T-helper 1 cell treated with Interleukin-12 subunit alpha and Interleukin-12 subunit beta and Interleukin-4 antibody, amounts not matched to agents 30 μg/mL and 1 μg/mL, for 36 hours (primary cell): Measurements from ENCODE around the gene PRXL2A.

Experiments used
- H3K27ac Mint-ChIP-seq: one replicate; pipeline ENCODE4 v1.8.0; 2021; ENCODE audit warnings: mild to moderate bottlenecking, mixed read lengths
- H3K27me3 Mint-ChIP-seq: one replicate; pipeline ENCODE4 v1.8.0; 2021; ENCODE audit warnings: low read depth, mixed read lengths
- H3K36me3 Mint-ChIP-seq: one replicate; pipeline ENCODE4 v1.8.0; 2021; ENCODE audit warnings: low read depth, mixed read lengths
- H3K4me1 Mint-ChIP-seq: one replicate; pipeline ENCODE4 v1.8.0; 2021; ENCODE audit warnings: low read depth, mixed read lengths
- H3K4me3 Mint-ChIP-seq: one replicate; pipeline ENCODE4 v1.8.0; 2021; ENCODE audit warnings: mild to moderate bottlenecking, moderate library complexity, mixed read lengths
- H3K9me3 Mint-ChIP-seq: one replicate; pipeline ENCODE4 v1.8.0; 2021; ENCODE audit warnings: mixed read lengths

Gene PRXL2A

GRCh38 chr10:80458263-80458625 lies 49.9 kb downstream of the PRXL2A start:
- H3K9me3 Mint-ChIP-seq, result no peaks in the 10 kb centered on the region
- H3K27ac Mint-ChIP-seq, result peak overlapping the region; percentile 87
- peaks cover 70% of the 10 kb centered on the region for H3K4me1 Mint-ChIP-seq
- no peaks in the 10 kb centered on the region for H3K27me3 Mint-ChIP-seq
- peak overlapping the region; percentile 98 for H3K4me3 Mint-ChIP-seq
- H3K36me3 Mint-ChIP-seq, result peaks cover 49% of the 10 kb centered on the region

GRCh38 chr10:80458638-80459037 lies 50.3 kb downstream of the PRXL2A start:
- peaks cover 70% of the 10 kb centered on the region for H3K4me1 Mint-ChIP-seq
- peaks cover 53% of the 10 kb centered on the region for H3K36me3 Mint-ChIP-seq
- H3K9me3 Mint-ChIP-seq, result no peaks in the 10 kb centered on the region
- peak overlapping the region; percentile 87 for H3K27ac Mint-ChIP-seq
- no peaks in the 10 kb centered on the region for H3K27me3 Mint-ChIP-seq
- H3K4me3 Mint-ChIP-seq, result peak overlapping the region; percentile 98

- H3K4me1 Mint-ChIP-seq, result peaks cover 75% of the 10 kb centered on the region
- no peaks in the 10 kb centered on the region for H3K27me3 Mint-ChIP-seq
- peak overlapping the region; percentile 98 for H3K4me3 Mint-ChIP-seq
- H3K27ac Mint-ChIP-seq, result peak overlapping the region; percentile 87
- H3K9me3 Mint-ChIP-seq, result no peaks in the 10 kb centered on the region
- peaks cover 53% of the 10 kb centered on the region for H3K36me3 Mint-ChIP-seq
These were observed 50.9 kb downstream of the PRXL2A start for GRCh38 chr10:80459047-80459865.

DNA sequence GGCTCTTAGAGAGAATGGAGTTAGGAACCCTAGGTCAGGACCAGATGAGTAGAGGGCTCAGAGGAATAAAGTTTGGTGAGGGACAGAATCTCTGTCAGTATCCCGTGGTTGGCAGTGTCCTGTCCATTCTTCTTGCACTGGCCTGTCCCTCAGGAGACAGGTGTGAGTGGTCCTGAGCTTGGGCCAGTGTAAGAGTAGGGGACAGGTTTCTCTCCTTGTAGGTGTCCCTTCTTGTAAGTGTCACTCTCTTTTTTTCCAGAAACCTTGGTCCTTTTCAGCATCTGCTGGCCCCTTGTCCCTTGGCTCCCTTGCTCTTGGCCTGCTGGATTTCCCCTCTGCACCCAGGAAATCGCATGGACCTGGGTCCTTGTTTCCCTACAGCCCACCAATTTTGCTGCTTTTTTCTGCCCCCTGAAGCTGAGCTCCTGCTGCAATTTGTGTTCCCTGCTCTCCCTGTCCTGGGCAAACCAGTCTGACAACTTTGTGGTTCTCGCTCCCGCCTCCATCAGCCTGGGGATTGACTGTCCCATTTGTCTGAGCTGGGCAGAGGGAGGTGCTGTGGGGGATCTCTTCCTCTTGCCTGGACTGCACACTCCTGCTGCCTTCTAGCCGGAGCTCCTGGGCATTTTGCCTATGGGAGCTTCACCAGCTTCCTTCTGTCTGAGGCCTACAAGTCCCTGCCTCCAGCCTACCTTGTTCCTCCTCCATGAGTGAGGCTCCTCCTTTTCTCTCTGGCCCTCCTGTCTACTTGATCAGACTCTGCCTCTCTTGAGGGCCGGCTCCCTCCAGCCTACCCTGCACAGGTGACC lies 52.3 kb downstream of the PRXL2A start:
- H3K4me1 Mint-ChIP-seq, result peaks cover 82% of the 10 kb centered on the region
- peak overlapping the region; percentile 98 for H3K4me3 Mint-ChIP-seq
- peaks cover 50% of the 10 kb centered on the region for H3K36me3 Mint-ChIP-seq
- H3K27me3 Mint-ChIP-seq, result no peaks in the 10 kb centered on the region
- H3K9me3 Mint-ChIP-seq, result no peaks in the 10 kb centered on the region
- H3K27ac Mint-ChIP-seq, result peak overlapping the region; percentile 87

DNA sequence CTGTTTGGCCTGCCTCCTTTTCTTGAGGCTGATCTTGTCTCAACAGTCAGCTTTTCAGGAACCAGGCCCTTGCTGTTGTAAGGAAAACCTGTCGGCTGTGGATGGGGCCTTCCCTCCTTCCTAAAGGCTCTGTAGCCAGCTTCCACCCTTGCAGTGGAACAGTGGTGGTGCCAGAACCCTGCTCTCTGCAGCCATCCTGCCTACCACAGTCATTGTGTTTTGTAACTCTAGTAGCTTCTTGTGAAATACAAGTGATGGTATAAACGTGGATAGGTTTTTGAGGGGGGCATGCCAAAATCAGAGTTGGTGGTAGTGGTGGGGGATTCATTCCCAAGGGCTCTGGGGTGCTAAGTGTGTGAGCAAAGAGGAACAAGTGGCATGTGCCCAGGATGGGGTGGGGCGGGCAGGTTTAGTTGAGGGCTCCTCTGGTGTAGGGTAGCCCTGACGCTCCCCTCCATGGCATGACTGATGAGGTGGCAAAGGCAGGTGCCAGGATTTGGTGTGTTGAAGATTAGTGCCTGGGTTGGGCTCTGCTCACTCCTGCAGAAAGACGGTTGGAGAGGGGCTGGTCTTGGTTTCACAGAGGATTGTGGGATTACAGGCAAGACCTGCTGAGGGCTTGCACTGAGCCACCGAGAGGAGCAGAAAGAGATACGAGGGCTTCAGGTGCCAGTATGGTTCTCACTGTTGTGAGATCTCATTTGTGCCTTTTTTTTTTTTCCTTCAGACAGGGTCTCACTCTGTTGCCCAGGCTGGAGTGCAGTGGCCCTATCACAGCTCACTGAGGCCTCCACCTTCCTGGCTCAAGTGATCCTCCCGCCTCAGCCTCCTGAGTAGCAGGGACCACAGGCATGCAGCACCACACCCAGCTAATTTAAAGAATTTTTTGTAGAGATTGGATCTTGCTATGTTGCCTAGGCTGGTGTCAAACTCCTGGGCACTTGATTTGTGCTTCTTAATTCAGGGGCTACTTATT lies 53.1 kb downstream of the PRXL2A start:
- Mint-ChIP-seq H3K4me1 (peaks cover 81% of the 10 kb centered on the region), H3K27me3 (no peaks in the 10 kb centered on the region), H3K36me3 (peaks cover 45% of the 10 kb centered on the region), H3K4me3 (peak overlapping the region; percentile 98), H3K9me3 (no peaks in the 10 kb centered on the region), H3K27ac (peak overlapping the region; percentile 87)

DNA sequence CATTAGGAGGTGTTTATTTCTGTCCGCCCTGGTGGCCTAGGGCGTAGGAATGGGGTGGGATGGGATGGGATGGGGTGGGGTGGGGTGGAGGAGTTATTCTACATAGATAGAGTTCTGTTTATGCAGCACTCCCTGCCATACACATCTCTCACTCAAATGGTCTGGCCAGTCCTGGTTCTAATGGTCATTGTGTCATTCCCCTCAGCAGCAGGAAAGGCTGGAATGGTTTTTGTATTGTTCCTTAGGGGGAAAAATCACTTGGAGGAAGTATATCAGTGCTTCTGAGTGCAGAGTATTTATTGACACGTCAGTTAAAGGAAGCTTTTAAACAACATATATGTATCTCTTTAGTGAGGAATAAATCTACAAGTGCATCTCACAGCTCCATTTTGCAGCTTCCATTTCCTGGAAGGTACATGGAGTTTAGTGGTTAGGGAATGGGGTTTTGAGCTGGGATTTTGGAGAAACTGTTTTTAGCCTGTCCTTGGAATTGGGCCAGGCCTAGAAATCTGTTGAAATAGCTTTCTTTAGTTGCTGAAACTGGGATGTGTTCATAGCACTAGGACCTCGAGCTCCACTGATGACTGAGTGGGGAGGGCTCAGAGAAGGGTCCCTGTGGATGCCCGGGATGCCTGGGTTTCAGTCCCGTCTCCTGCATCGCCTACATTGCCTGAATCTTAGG lies 54.1 kb downstream of the PRXL2A start:
- Mint-ChIP-seq H3K36me3 (peaks cover 47% of the 10 kb centered on the region), H3K27ac (peak overlapping the region; percentile 60), H3K27me3 (no peaks in the 10 kb centered on the region), H3K9me3 (no peaks in the 10 kb centered on the region), H3K4me1 (peaks cover 87% of the 10 kb centered on the region), H3K4me3 (peak overlapping the region; percentile 43)

DNA sequence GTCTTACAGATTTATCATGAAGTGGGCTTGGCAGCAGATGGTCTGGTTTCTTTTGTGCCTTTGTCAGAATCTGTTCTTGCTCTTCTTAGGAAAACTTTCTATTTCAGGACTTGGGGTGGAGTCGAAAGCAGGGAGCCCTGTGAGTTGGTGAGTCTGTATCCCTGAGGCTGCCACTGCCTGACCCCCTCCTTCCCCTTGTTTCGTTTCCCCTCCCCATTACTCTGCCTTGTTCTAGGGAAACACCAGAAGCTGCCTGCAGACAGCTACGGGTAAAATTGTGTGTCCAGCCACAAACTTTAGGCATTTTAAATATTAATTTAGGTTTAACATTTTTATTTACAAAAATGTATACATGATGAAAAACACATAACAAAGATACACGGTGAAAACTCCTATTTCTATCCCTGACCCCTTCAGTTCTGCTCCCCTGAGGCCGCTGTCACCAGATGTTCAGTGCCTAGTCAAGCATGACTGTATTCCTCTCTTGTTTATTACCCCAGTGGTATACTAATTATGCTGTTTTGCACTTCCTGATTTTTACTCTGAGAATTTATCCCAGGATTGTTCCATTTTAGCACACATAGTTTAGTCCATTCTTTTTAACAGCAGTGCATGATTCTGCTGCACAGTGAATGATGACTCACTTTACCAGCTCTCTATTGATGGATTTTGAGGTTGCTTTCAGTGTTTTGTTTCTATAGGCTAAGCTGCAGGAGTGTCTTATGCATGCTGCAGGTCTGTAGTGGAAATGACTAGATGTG lies 54.8 kb downstream of the PRXL2A start:
- Mint-ChIP-seq H3K36me3 (peaks cover 43% of the 10 kb centered on the region), H3K27ac (peak overlapping the region; percentile 78)

GRCh38 chr10:80463868-80464267 lies 55.5 kb downstream of the PRXL2A start:
- H3K36me3 Mint-ChIP-seq, result peaks cover 41% of the 10 kb centered on the region
- H3K27me3 Mint-ChIP-seq, result no peaks in the 10 kb centered on the region
- peak overlapping the region; percentile 76 for H3K4me3 Mint-ChIP-seq
- peak overlapping the region; percentile 78 for H3K27ac Mint-ChIP-seq
- no peaks in the 10 kb centered on the region for H3K9me3 Mint-ChIP-seq
- peaks cover 85% of the 10 kb centered on the region for H3K4me1 Mint-ChIP-seq

More for the DNA sequence above, 54.8 kb downstream of the PRXL2A start:
- Mint-ChIP-seq H3K9me3 (no peaks in the 10 kb centered on the region), H3K4me1 (peaks cover 87% of the 10 kb centered on the region), H3K4me3 (peak overlapping the region; percentile 76), H3K27me3 (no peaks in the 10 kb centered on the region)

- Mint-ChIP-seq H3K4me3 (peak overlapping the region; percentile 76), H3K36me3 (peaks cover 44% of the 10 kb centered on the region), H3K4me1 (peaks cover 86% of the 10 kb centered on the region), H3K9me3 (no peaks in the 10 kb centered on the region), H3K27ac (peak overlapping the region; percentile 78), H3K27me3 (no peaks in the 10 kb centered on the region)
These were observed 56.5 kb downstream of the PRXL2A start for GRCh38 chr10:80464557-80465450.

GRCh38 chr10:80465451-80465835 lies 57.1 kb downstream of the PRXL2A start:
- Mint-ChIP-seq H3K36me3 (peaks cover 44% of the 10 kb centered on the region), H3K27ac (peak overlapping the region; percentile 75), H3K27me3 (no peaks in the 10 kb centered on the region), H3K4me1 (peaks cover 82% of the 10 kb centered on the region), H3K4me3 (peak overlapping the region; percentile 84), H3K9me3 (no peaks in the 10 kb centered on the region)

- no peaks in the 10 kb centered on the region for H3K9me3 Mint-ChIP-seq
- H3K36me3 Mint-ChIP-seq, result peaks cover 43% of the 10 kb centered on the region
- H3K27me3 Mint-ChIP-seq, result no peaks in the 10 kb centered on the region
- H3K4me1 Mint-ChIP-seq, result peaks cover 82% of the 10 kb centered on the region
- peak overlapping the region; percentile 84 for H3K4me3 Mint-ChIP-seq
- H3K27ac Mint-ChIP-seq, result peak overlapping the region; percentile 88
These were observed 57.7 kb downstream of the PRXL2A start for GRCh38 chr10:80465839-80466590.
